GM19023 (cell line): Measurements from ENCODE around the gene RBX1.
"Not testable (repeated sequence)": the region's sequence is repeated elsewhere in the genome, so short reads cannot be mapped to it uniquely, and the experiment has no call there.

Source experiments
- ATAC-seq: cut with Tn5 transposase; IDR thresholded peaks from one replicate; pipeline ENCODE4 v1.9.1; 2021; ENCODE audit warnings: mild to moderate bottlenecking, moderate library complexity; ENCODE audit not compliant: unreplicated experiment

Gene RBX1

GRCh38 chr22:40950962-40951794 lies at the start of gene RBX1:
TSS of gene RBX1 (plus strand) at chr22:40951378. CDS start at chr22:40951399, 21 bp downstream.
- peak; percentile 79 for ATAC-seq

DNA sequence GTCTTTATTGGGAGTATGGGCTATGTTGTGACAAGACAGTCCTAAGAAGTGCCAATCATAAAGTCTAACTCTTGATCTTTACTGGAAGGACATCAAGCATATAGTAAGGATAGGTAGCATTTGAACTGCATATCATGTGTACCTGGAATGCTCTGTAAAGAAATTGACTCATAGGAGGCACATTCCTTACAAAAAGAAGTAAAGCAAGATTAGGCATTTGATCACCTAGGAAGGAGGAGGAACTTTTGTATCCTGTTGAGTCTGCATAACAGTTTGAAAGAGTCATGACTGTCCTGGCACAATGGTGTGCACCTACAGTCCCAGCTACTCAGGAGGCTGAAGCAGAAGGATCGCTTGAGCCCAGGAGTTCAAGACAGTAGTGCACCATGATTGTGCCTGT lies 47.1 kb upstream of the RBX1 start:
- ATAC-seq: no peak

DNA sequence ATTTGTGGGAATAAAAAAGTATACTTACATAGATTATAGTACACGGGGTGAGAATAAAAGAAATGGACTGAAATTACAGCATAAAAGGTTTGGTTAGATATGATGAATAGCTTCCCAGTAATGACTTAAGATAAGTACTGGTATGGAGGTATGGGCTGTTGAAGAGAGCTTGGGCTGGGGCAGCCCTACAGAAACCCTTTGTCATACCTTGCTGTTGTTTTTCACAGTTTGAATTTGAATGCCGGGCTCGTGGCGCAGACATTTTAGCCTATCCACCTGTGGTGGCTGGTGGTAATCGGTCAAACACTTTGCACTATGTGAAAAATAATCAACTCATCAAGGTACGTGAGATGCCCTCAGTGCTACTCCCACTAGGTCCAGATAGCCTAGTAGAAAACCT lies 42.3 kb upstream of the RBX1 start:
- ATAC-seq: no peak

DNA sequence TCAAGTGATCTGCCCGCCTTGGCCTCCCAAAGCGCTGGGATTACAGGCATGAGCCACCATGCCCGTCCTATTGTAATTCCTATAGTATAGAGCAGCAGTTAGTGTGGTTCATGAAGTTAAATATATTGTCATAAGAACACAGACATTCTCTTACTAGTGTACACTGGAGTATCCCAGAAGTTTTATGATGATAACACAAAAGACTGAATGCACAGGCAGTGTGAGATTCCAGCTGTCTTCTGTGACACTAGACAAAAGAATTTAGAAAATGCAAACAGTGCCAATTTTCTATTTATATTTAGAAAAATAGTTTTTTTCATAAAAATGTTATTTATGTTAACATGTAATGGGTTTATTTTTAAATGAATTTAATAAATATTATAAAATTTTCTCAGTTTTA lies 39.4 kb upstream of the RBX1 start:
- ATAC-seq: no peak

GRCh38 chr22:40912987-40913386 lies 38.2 kb upstream of the RBX1 start:
- ATAC-seq: not testable (repeated sequence)

DNA sequence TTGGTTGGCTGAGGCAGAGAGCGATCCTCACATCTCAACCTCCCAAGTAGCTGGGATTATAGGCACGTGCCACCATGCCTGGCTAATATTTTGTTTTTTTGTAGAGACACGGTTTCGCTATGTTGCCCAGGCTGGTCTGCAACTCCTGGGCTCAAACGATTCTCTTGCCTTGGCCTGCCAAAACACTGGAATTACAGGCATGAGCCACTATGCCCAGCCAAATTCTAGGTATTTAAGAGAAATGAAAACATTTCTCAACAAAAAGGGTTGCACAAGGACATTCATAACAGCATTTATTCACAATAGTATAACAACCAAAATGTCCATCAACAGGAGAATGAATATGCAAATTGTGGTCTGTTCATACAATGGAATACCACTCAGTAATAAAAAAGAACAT lies 31.7 kb upstream of the RBX1 start:
- no peak for ATAC-seq

DNA sequence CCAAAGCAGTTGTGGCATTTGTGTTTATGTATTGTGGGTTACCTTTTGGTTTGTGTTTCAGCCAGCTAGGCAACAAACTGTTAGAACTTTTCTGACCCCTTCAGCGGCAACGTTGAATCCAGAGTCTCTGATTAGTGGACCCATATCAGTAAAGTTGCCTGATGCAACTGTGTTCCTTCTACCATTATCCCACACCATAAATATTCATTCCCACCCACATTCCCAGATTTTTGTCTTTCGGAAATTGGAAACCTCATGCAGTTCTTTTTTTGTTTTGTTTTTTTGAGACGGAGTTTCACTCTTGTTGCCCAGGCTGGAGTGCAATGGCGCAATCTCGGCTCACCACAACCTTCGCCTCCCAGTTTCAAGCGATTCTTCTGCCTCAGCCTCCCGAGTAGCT lies 30.7 kb upstream of the RBX1 start:
- no peak for ATAC-seq

DNA sequence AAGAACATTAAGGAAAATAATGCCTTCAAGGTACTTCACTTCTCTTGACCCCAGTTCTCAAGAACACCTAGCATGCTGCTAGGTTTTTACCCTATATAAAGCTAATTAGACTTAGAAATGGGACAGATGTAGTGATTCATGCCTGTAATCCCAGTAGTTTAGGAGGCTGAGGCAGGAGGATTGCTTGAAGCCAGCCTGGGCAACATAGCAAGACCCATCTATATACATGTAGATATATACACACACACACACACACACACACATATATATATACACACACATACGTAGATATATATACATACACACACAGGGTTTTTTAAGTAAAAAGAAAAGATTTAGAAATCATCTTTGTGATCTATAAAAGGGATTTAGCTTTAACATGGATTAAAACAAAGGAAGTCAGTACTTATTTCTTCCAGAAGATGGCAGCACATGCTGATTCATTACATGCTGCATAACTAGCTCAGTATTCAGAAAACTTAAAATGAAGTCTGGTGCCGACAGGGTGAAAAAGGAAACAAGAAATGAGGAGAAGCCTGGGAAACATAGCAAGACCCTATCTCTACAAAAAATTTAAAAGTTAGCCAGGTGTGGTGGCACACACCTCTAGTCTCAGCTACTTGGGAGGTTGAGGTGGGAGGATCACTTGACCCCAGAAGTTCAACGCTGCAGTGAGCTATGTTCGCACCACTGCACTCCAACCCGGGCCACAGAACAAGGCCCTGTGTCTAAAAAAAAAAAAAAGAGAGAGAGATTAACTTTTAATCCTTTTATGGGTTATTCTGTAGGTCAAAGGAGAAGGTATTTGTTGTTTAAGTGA lies 28.5 kb upstream of the RBX1 start:
- no peak for ATAC-seq

DNA sequence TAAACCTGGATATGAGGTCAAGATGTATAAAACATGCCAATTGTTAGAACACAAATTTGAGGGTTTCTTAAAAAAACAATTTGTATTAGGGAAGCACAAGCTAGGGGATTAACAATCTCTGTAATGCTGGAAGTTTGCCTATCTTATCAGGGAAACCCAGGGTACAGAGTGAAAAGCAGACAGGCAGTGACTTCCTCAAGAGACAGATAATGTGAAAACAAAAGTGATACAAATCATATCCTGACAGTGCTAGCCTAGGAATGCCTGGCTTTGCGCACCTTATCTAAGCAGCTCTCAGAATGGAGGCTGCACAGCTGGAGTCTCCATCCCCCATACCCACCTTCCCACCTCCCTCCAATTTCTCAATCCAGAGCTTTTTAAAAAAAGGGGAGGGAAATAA lies 22.5 kb upstream of the RBX1 start:
- no peak for ATAC-seq

GRCh38 chr22:40932396-40932795 lies 18.8 kb upstream of the RBX1 start:
- no peak for ATAC-seq

DNA sequence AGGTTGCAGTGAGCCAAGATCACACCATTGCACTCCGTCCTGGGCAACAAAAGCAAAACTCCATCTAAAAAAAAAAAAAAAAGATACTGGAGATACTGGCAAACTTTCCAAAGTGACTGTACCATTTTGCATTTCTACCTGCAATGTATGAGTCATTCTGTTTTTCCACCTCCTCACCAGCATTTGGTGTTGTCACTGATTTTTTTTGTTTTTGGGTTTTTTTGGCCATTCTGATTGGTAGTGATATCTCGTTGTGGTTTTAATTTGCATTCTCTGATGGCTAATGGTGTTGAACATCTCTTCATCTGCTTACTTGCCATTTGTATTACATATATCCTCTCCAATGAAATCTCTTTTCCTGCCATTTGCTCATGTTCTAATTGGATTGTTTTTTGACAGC lies 12.0 kb upstream of the RBX1 start:
- no peak for ATAC-seq

GRCh38 chr22:40951795-40952605 lies 822 bp downstream of the RBX1 start:
- no peak for ATAC-seq

GRCh38 chr22:40953471-40953870 lies 2.3 kb downstream of the RBX1 start:
- ATAC-seq: no peak

- no peak for ATAC-seq
Measured at GRCh38 chr22:40954113-40954512, 2.9 kb downstream of the RBX1 start.

- ATAC-seq: no peak
Measured at GRCh38 chr22:40955571-40955970, 4.4 kb downstream of the RBX1 start.

DNA sequence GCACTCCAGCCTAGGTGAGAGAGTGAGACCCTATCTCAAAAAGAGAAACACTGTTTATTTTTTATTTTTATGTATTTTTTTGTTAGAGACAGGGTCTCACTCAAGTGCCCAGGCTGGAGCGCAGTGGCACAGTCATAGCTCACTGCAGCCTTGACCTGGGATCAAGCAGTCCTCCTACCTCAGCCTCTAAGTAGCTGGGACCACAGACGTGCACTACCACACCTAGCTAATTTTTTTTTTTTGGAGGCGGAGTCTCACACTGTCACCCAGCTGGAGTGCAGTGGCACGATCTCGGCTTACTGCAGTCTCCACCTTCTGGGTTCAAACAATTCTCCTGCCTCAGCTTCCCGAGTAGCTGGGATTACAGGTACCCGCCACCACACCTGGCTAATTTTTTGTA lies 6.4 kb downstream of the RBX1 start:
- no peak for ATAC-seq

- ATAC-seq: no peak
Measured at GRCh38 chr22:40958299-40958698, 7.1 kb downstream of the RBX1 start.

DNA sequence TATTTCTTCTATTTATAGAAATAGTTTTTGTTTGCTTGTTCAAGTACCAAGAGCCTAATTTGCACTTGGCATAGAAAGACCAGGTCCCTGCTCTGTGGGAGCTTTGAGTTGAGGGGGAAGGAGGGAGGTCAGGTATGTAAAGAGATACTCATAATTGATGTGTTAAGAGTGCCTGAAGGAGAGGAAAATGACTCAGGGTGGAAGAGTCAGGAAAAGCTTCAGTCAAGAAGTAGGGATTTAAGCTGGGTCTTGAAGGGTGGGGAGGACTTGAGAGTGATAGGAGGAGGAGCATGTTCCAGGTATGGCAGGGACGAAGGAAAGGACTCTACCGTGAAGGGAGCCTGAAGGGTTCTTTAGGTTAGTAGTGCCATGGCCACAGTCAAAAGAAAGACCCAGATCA lies 9.0 kb downstream of the RBX1 start:
- no peak for ATAC-seq

GRCh38 chr22:40965936-40966725 lies 15.0 kb downstream of the RBX1 start:
- no peak for ATAC-seq

- ATAC-seq: no peak
Measured at GRCh38 chr22:40966726-40967085, 15.5 kb downstream of the RBX1 start.
